ENCODE measurements around the gene WWOX.

The WWOX gene

DNA sequence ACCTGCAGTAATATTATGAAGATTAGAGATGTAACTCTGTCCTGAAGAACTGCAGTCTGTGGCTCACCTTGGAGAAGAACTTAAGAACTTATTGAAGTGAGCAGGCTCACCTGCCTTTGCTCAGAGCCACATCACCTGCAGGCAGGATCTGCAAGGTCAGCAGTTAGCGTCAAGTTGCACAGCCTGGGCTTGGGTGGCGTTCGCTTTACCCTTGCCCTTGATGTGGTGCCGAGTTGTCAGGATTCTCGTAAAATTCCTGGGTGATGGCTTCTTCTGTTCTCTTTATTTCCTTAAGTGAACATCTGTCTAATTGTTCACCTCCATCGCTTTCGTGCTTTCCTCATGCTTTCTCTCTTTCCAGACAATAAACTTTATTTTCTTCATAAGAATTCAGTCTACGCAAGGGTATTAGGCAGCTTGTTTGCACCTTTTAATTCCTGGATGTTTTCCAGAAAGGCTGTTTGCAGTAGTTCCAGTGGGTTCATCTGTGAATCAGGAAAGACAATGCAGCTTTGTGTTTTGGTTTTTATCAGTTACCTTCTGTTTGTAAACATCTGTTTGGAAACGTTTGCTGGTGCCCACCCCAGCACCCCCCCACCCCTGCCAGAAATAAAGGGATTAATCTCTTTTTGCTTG, 254.3 kb downstream of the WWOX start:
- DNase-seq (ENCODE audit: low read depth in 2 of 2): no peak

- DNase-seq (ENCODE audit: low read depth in 2 of 2): no peak
Measured at GRCh38 chr16:78362524-78363135, 263.2 kb downstream of the WWOX start.

DNA sequence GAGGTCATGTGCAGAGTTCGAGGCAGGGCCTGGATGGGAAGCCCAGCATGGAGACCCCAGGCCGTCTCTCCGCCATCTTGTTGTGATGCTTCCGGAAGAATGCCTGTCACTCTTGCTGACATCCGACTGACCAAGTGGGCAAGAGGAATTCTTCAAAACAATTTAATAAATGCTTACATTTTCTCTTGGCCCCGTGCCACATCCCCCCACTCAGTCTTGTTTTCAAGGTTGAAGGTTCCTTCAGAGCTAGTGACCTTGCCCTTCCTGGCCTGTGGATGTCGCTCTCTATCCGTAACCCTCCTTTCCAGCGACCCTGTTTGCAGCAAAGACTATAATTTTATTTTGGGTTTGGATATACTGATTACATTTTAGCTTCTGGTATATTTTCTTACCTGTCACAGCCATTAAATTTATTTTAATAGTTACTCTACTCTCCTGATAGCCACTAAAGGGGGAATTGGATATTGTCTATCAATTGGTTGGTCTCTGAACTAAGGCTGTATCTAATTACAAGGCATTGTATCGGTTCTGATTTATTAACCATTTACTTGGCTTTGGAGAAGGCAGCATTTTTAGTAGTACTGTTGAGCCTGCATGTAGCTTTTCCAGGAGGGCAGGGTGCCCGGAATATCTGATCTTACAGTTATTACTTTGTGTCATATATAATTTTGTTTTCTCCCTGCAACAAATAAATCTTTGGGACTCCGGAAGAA, 264.5 kb downstream of the WWOX start:
- DNase-seq (ENCODE audit: low read depth in 2 of 2): no peak

- DNase-seq (ENCODE audit: low read depth in 2 of 2): no peak
Measured at GRCh38 chr16:78364556-78364880, 265.1 kb downstream of the WWOX start.

- DNase-seq (ENCODE audit: low read depth in 2 of 2): no peak
Measured at GRCh38 chr16:78365366-78365765, 265.9 kb downstream of the WWOX start.

GRCh38 chr16:78368121-78369102, 269.0 kb downstream of the WWOX start:
- no peak for DNase-seq (ENCODE audit: low read depth in 2 of 2)

DNA sequence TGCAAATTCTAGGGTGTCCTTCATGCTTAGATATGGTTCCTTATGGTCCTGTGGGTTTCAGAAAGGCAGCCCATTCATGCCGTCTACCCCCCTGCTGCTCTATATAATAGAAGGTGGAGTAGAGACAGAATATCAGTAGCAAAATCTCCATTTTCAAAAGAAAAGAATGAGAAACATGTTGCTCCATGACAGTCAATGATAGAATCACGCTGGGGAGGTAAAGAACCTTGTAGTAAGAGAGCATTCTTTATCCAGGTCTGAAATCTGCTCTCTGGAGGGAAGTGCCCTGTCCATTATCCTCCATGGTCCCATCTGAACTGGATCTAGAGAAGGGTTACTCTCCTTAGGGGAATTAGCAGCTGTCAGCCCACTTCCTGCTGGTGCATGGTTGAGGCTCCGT, 272.8 kb downstream of the WWOX start:
- DNase-seq (ENCODE audit: low read depth in 2 of 2): no peak

DNA sequence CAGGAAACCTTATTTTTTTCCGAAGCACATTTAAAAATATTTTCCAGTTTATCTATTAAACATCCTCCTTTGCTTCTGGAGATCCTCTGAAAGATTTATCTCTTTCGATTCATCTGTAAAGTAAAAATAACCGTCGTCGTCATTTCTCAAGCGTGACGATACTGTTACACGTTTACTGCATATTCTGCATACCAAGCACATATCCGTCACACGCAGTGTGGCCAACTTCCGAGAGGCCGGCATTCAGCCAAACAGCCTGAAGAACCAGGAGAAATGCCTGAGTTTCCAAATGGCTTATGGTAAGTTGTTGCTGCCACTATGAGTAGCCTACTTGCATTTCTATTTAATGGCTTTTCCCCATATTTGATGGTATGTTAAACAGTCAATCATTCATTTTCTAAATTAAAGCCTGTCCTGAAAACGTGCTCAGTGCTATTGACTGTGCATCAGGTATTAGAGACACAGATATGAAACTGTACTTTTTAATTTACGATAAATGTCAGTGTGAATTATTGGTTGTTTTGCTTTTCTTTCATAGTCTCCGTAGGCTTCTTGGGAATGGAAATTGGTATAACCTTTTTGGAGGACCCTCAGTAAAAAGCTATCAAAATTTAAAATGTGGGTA, 275.7 kb downstream of the WWOX start:
- DNase-seq (ENCODE audit: low read depth in 2 of 2): no peak

- no peak for DNase-seq (ENCODE audit: low read depth in 2 of 2)
Measured at GRCh38 chr16:78376452-78376851, 277.0 kb downstream of the WWOX start.

GRCh38 chr16:78377312-78377711, 277.9 kb downstream of the WWOX start:
- no peak for DNase-seq (ENCODE audit: low read depth in 2 of 2)

DNA sequence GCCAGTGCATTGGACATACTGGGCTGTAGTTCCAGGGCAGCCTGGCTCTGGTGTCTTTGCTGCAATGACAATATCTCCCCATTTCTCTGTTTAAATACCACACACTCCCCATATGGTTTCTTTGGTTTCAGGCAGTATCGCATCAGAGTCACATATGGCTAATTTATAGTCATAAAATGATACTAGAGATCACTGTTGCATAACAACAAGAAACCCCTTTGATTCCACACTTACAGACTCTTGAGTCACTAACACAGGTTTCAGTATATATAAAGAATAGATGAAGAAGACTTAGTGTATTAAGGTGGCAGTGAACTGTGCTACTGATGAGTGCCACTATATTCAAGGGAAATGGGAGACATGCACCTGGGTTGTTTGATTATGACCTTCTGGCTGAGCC, 281.6 kb downstream of the WWOX start:
- DNase-seq (ENCODE audit: low read depth in 2 of 2): no peak

GRCh38 chr16:78383118-78383517, 283.7 kb downstream of the WWOX start:
- no peak for DNase-seq (ENCODE audit: low read depth in 2 of 2)

GRCh38 chr16:78385086-78385805, 285.8 kb downstream of the WWOX start:
- no peak for DNase-seq (ENCODE audit: low read depth in 2 of 2)

- no peak for DNase-seq (ENCODE audit: low read depth in 2 of 2)
Measured at GRCh38 chr16:78386557-78387324, 287.3 kb downstream of the WWOX start.

GRCh38 chr16:78389009-78389498, 289.6 kb downstream of the WWOX start:
- DNase-seq (ENCODE audit: low read depth in 2 of 2): no peak

GRCh38 chr16:78390092-78390491, 290.6 kb downstream of the WWOX start:
- no peak for DNase-seq (ENCODE audit: low read depth in 2 of 2)

- no peak for DNase-seq (ENCODE audit: low read depth in 2 of 2)
Measured at GRCh38 chr16:78390508-78391324, 291.3 kb downstream of the WWOX start.

GRCh38 chr16:78392585-78393195, 293.2 kb downstream of the WWOX start:
- no peak for DNase-seq (ENCODE audit: low read depth in 2 of 2)

- no peak for DNase-seq (ENCODE audit: low read depth in 2 of 2)
Measured at GRCh38 chr16:78395035-78395434, 295.6 kb downstream of the WWOX start.
